Stimulated activated CD4-positive, alpha-beta T cell treated with anti-CD3 and anti-CD28 coated beads, TNF-alpha, amount 100 ng/mL, for 4 hours (primary cell): Measurements from ENCODE around the gene CA10.

Source experiments
- DNase-seq, 3 experiments: peaks; one replicate each; pipeline ENCODE4 v3.0.0-alpha.2; 2020; ENCODE audit warnings: low read depth in 3 of 3

Gene CA10

GRCh38 chr17:52048137-52048898 is 110.2 kb downstream of the CA10 start:
- DNase-seq: no peak

- DNase-seq: no peak
These were observed 111.4 kb downstream of the CA10 start for GRCh38 chr17:52047086-52047485.

- DNase-seq: no peak
These were observed 117.3 kb downstream of the CA10 start for GRCh38 chr17:52041123-52041617.

GRCh38 chr17:52036416-52036815 is 122.1 kb downstream of the CA10 start:
- no peak for DNase-seq

GRCh38 chr17:52035336-52035915 is 123.1 kb downstream of the CA10 start:
- no peak for DNase-seq

GRCh38 chr17:52032454-52032853 is 126.1 kb downstream of the CA10 start:
- DNase-seq: no peak

GRCh38 chr17:52030052-52030451 is 128.5 kb downstream of the CA10 start:
- DNase-seq: no peak

GRCh38 chr17:52027620-52028295 is 130.8 kb downstream of the CA10 start:
- no peak for DNase-seq

GRCh38 chr17:52027081-52027480 is 131.4 kb downstream of the CA10 start:
- DNase-seq: no peak

GRCh38 chr17:52026075-52026474 is 132.4 kb downstream of the CA10 start:
- no peak for DNase-seq

GRCh38 chr17:52025236-52025635 is 133.3 kb downstream of the CA10 start:
- DNase-seq: no peak

- no peak for DNase-seq
These were observed 134.1 kb downstream of the CA10 start for GRCh38 chr17:52024300-52024870.

GRCh38 chr17:52011064-52011463 is 147.4 kb downstream of the CA10 start:
- no peak for DNase-seq

- no peak for DNase-seq
These were observed 158.9 kb downstream of the CA10 start for GRCh38 chr17:51999654-52000053.

GRCh38 chr17:51997723-51998122 is 160.8 kb downstream of the CA10 start:
- DNase-seq: no peak

GRCh38 chr17:51995797-51996403 is 162.6 kb downstream of the CA10 start:
- no peak for DNase-seq

- DNase-seq: no peak
These were observed 165.6 kb downstream of the CA10 start for GRCh38 chr17:51992864-51993416.

GRCh38 chr17:51971121-51971520 is 187.4 kb downstream of the CA10 start:
- no peak for DNase-seq

GRCh38 chr17:51961689-51962088 is 196.8 kb downstream of the CA10 start:
- no peak for DNase-seq

- DNase-seq: no peak
These were observed 200.7 kb downstream of the CA10 start for GRCh38 chr17:51957786-51958185.

GRCh38 chr17:51955245-51955644 is 203.3 kb downstream of the CA10 start:
- DNase-seq: no peak
